Thoracic aorta (tissue), 2 donors: Measurements from ENCODE around the gene ZFAND3. TPM values are rescaled to one million over a fixed set of nuclear protein-coding genes. Genes with fewer than 3 reads are reported as not detected.
"Not testable (repeated sequence)": the region's sequence is repeated elsewhere in the genome, so short reads cannot be mapped to it uniquely, and the experiment has no call there.

Source experiments
- ATAC-seq: fragments of 150-250 bp; one replicate; pipeline ENCODE4 v1.8.0; 2017; ENCODE audit warnings: low read depth; ENCODE audit not compliant: insufficient number of reproducible peaks, low FRiP score
- DNase-seq: peaks from one replicate; pipeline ENCODE4 v3.0.0-alpha.2; 2020; ENCODE audit warnings: low spot score
- H3K27ac ChIP-seq, 2 donors: fragments of 200-600 bp; sonication (generic); 1 replicate in 1 of 2; 2 replicates in 1 of 2; pipeline ENCODE4 v1.5.1; 2016; ENCODE audit warnings: mild to moderate bottlenecking in 2 of 2, moderate library complexity in 2 of 2
- H3K27me3 ChIP-seq: fragments of 200-600 bp; sonication (generic); replicated peaks from 2 replicates; pipeline ENCODE4 v1.6.0; 2016; ENCODE audit warnings: mild to moderate bottlenecking; ENCODE audit not compliant: insufficient read depth
- H3K36me3 ChIP-seq: fragments of 200-600 bp; sonication (generic); one replicate; pipeline ENCODE4 v1.5.1; 2016
- H3K4me1 ChIP-seq, 2 donors: fragments of 200-600 bp; sonication (generic); 1 replicate in 1 of 2; 2 replicates in 1 of 2; pipeline versions ENCODE4 v1.5.1 to v1.6.0; 2016; ENCODE audit warnings: low read depth in 2 of 2, mild to moderate bottlenecking in 1 of 2; ENCODE audit not compliant: control insufficient read depth in 1 of 2
- H3K4me3 ChIP-seq: fragments of 200-600 bp; sonication (generic); 2 replicates; pipeline ENCODE4 v1.5.1; 2016; ENCODE audit warnings: mild to moderate bottlenecking
- H3K9me3 ChIP-seq: fragments of 200-600 bp; sonication (generic); 2 replicates; pipeline ENCODE4 v1.5.1; 2016
- total RNA-seq, 2 donors: library from RNA; depleted of rRNA; stranded (reverse); fragments of >200 nt; gene quantifications; one replicate each; pipeline versions ENCODE4 v1.1.0 to v1.2.3, GENCODE V29; 2016
- TF ChIP-seq, protein P1 (sequence below): fragments of 200-600 bp; sonication (generic); IDR thresholded peaks from one replicate; pipeline ENCODE4 v1.5.1; 2019; ENCODE audit warnings: antibody characterized with exemption

Gene ZFAND3
- total RNA-seq, 2 donors from 2014 or later = 45.4 to 56.2 TPM

DNA sequence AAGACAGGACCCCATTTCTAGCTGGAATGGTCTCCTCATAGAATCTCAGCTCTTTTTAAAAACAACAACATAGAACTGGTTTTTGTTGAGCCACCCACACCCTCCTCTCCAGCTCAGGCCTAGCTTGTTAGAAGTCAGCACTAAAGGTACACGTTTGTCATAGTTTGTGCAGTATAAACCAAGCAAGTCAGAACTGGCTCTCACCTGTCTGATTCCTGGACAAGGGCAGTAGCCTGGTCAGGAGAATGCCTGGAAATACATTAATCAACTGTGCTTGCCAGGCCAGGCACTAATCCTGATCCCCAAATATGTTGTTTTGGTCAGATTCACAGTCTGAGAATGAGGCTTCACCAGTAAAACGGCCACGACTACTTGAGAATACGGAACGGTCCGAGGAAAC is 296.7 kb downstream of the ZFAND3 start:
- no peaks in the 10 kb centered on the region for H3K27me3 ChIP-seq
- peaks cover 0 to under 1% of the 10 kb centered on the region in 2 donors for H3K4me1 ChIP-seq
- H3K36me3 ChIP-seq = no peaks in the 10 kb centered on the region
- H3K9me3 ChIP-seq = no peaks in the 10 kb centered on the region
- no peak overlapping the region for H3K27ac ChIP-seq
- ATAC-seq = no peak
- no peak for DNase-seq
- TF ChIP-seq, protein P1, sequence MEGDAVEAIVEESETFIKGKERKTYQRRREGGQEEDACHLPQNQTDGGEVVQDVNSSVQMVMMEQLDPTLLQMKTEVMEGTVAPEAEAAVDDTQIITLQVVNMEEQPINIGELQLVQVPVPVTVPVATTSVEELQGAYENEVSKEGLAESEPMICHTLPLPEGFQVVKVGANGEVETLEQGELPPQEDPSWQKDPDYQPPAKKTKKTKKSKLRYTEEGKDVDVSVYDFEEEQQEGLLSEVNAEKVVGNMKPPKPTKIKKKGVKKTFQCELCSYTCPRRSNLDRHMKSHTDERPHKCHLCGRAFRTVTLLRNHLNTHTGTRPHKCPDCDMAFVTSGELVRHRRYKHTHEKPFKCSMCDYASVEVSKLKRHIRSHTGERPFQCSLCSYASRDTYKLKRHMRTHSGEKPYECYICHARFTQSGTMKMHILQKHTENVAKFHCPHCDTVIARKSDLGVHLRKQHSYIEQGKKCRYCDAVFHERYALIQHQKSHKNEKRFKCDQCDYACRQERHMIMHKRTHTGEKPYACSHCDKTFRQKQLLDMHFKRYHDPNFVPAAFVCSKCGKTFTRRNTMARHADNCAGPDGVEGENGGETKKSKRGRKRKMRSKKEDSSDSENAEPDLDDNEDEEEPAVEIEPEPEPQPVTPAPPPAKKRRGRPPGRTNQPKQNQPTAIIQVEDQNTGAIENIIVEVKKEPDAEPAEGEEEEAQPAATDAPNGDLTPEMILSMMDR = no peak
- no peak overlapping the region for H3K4me3 ChIP-seq

DNA sequence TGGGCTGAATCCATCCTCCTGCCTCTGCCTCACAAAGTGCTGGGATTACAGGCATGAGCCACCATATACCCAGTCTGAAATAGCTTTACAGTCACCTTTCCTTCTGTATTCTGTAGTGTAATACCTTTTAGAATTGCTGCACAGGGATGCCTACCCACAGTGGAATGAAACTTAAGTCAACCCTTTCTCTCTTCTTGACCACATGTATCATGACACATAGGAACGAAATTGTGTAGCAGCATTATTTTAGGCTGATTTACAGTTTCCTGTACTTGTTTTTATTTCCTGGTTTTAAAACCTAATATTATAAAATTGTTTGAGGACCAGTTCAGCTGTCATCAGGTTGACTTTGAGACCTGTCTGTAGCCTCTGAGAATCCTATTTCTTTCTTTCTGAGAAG is 297.8 kb downstream of the ZFAND3 start:
- no peak for ATAC-seq
- H3K4me3 ChIP-seq = no peak overlapping the region
- no peaks in the 10 kb centered on the region for H3K36me3 ChIP-seq
- H3K27ac ChIP-seq = no peak overlapping the region
- H3K27me3 ChIP-seq = no peaks in the 10 kb centered on the region
- no peaks in the 10 kb centered on the region for H3K4me1 ChIP-seq
- TF ChIP-seq, protein P1 = no peak
- H3K9me3 ChIP-seq = no peaks in the 10 kb centered on the region
- no peak for DNase-seq

DNA sequence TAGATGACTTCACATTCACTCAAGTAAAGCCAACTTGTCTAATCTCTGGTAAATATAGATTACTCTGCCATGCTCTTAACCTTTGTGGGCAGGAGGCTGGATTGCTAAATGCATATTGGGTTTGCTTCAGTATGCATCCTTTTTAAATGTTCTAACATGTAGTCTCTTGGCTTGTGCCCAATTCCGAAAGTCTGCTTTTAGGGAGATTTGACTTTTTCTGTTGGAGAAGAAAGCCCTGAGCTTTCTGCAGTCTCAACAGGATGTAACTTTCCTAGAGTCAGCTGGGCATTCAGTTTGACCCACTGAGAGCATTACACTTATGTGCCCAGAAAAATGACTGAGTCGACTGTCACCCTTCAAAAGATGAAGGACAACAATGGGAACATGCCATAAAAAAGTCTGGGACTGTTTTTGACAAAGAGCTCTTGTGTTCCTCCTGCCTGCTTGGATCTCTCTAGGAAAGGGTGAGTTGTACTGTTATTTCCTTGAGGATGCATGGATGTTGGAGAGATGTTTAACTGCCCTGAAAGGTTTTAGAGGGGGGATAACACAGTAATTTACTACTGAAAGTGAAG is 299.4 kb downstream of the ZFAND3 start:
- Histone ChIP-seq H3K36me3 (peaks cover 5% of the 10 kb centered on the region), H3K9me3 (no peaks in the 10 kb centered on the region), H3K27me3 (no peaks in the 10 kb centered on the region), H3K27ac (no peak overlapping the region), H3K4me3 (no peak overlapping the region), H3K4me1 (no peaks in the 10 kb centered on the region)
- DNase-seq (no peak), ATAC-seq (no peak)
- TF ChIP-seq, protein P1 = no peak

DNA sequence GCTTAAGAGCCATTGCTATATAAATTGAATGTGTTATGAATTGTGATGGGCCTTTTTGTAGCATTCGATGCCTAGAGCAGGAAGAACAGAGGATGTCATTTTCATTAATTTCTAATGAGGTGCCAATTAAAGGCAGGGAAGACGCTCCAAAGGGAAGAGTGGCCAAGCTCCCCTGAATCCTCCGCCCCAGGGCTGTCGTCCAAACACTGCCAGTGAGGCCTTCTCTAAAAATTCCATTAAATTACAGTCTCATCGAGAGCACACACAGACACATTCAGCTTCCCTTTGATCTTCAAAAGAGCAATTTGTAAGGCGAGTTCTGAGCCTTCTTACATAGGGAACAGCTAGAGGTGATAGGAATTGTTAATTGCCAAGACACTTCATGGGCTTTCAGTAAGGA is 300.0 kb downstream of the ZFAND3 start:
- Histone ChIP-seq H3K4me3 (no peak overlapping the region), H3K9me3 (no peaks in the 10 kb centered on the region), H3K27me3 (no peaks in the 10 kb centered on the region), H3K27ac (no peak overlapping the region), H3K36me3 (peaks cover 5% of the 10 kb centered on the region), H3K4me1 (no peaks in the 10 kb centered on the region)
- ATAC-seq (no peak), DNase-seq (no peak)
- TF ChIP-seq, protein P1 = no peak

DNA sequence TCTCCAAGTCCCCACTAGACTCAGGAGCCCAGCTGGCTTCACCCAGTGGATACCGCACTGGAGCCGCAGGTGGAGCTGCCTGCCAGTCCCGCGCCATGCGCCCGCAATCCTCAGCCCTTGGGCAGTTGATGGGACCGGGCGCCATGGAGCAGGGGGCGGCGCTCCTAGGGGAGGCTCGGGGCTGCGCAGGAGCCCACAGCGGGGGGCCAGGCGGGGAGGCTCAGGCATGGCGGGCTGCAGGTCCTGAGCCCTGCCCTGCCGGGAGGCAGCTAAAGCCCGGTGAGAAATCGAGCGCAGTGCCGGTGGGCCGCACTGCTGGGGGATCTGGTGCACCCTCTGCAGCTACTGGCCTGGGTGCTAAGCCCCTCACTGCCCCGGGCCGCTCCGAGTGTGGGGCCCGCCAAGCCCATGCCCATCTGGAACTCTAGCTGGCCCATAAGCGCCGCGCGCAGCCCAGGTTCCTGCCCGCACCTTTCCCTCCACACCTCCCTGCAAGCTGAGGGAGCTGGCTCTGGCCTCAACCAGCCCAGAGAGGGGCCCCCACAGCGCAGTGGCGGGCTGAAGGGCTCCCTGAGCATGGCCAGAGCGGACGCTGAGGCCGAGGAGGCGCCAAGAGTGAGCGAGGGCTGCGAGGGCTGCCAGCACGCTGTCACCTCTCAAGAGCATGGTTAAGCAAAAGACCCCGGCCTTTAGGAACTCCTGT is 304.8 kb downstream of the ZFAND3 start:
- H3K36me3 ChIP-seq = peaks cover 10% of the 10 kb centered on the region
- DNase-seq, H3K9me3 ChIP-seq, H3K27ac ChIP-seq, ATAC-seq, H3K27me3 ChIP-seq, H3K4me3 ChIP-seq, H3K4me1 ChIP-seq: not testable (repeated sequence)
